OCI-LY3 (cell line): ENCODE data around the gene GJB5.

Source experiments
- CTCF ChIP-seq: fragments of 200-600, 300-600 bp; sonication (generic); IDR thresholded peaks from 2 replicates; pipeline ENCODE4 v1.5.1; 2014; ENCODE audit warnings: antibody characterized with exemption, low read length, low read depth
- EZH2phosphoT487 ChIP-seq: fragments of 200-600 bp; shearing (Covaris generic); IDR thresholded peaks from 2 replicates; pipeline ENCODE4 v1.6.1; 2018; ENCODE audit warnings: antibody characterized with exemption, mixed run types, low read depth

DNA sequence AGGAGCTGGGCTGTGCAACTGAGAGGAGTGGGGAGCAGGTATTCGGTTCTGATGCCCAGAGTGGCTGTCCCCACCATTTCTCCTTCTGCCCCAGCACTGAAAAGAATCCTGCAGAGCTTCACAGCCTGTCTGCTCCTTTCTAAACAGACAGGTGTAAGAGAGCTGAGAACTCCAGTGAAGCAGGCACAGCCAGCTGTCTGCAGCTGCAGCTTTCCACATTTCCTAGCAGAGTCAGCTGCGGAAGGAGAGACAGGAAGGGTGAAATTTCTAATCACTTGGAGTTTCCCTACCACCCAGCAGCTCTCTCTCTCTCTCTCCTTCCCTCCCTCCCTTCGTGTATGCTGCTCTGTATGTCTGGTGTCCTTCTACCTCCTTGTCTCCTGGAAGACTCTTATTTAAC lies 40.5 kb upstream of the GJB5 start:
- TF ChIP-seq EZH2phosphoT487 (no peak), CTCF (no peak)
